T-helper 2 cell (primary cell): ENCODE measurements around the gene LOC128125822.
"Not testable (repeated sequence)": the region's sequence is repeated elsewhere in the genome, so short reads cannot be mapped to it uniquely, and the experiment has no call there.

Experiments
- DNase-seq, 5 experiments: peaks; one replicate each; pipeline versions ENCODE4 v3.0.0 to v3.0.0-alpha.2; 2012 to 2022

The LOC128125822 gene

DNA sequence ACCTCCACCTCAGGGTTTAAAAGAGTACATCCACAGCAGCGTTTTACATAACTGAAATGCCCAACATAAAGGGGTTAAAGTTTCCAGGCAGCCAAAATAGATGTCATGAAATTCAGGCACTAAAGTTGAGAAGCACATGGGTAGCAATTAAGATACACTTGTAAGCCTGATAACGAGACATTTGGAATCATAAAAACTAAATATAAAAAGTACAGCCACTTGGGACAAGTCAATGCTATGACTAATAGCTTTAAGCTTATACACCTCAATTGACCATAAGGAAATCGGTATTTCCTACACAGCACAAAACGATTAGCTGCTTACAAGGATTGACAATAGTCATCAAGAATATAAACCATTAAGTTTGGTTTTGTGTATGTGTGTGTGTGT, 11.8 kb downstream of the LOC128125822 start:
- no peak for DNase-seq

DNA sequence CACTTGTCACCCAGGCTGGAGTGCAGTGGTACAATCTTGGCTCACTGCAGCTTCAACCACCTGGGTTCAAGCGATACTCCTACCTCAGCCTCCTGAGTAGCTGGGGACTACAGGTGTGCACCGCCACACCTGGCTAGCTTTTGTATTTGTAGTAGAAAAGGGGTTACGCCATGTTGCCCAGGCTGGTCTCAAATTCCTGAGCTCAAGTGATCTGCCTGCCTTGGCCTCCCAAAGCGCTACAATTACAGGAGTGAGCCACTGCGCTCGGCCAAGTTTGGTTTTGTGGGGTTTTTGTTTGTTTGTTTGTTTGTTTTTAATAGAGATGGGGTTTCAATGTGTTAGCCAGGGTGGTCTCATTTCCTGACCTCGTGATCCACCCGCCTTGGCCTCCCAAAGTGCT, 12.3 kb downstream of the LOC128125822 start:
- DNase-seq, result no peak

DNA sequence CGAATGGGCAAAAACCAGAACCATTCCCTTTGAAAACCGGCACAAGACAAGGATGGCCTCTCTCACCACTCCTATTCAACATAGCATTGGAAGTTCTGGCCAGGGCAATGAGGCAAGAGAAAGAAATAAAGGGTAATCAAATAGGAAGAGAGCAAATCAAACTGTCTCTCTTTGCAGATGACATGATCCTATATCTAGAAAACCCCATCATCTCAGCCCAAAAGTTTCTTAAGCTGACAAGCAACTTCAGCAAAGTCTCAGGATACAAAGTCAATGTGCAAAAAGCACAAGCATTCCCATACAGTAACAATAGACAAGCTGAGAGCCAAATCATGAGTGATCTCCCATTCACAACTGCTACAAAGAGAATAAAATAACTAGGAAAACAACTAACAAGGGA, 13.4 kb downstream of the LOC128125822 start:
- DNase-seq, result not testable (repeated sequence)

DNA sequence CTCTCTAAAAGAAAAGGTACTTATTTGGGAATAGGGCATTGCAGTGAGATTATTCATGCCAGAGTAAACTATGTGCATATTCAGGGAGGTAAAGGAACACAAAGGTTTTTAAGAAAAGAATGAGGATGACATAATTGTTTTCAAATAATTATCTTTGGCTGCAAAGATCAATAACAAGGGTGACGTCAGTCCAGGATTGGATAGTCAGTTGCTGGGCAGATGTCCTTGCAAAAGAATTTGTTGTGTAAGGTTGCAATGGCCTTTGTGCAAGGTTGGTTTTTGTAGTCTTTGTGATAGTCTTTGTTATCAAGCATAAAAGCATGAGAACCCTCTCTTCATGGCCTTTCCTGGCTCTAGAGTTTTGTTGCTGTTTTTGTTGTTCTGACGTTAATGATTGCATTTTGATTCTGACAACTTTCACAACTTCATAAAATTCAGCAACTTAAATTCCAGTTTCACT, 17.7 kb downstream of the LOC128125822 start:
- DNase-seq, result no peak

DNA sequence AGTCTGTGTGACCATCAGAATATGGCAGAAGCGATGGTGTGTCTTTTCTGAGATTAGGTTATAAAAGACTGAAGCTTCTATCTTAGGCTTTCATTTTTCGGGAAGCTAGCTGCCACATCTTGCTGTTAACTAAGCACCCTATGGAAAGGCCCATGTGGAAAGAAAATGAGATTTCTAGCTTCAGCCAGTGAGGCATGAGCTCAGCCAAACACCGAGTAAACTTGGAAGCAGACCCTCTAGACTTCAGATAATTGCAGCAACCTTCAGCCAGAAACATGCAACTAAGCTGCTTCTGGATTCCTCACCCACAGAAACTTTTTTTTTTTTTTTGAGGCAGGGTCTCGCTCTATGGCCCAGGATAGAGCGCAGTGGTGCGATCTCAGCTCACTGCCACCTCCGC, 20.6 kb downstream of the LOC128125822 start:
- DNase-seq, result no peak

DNA sequence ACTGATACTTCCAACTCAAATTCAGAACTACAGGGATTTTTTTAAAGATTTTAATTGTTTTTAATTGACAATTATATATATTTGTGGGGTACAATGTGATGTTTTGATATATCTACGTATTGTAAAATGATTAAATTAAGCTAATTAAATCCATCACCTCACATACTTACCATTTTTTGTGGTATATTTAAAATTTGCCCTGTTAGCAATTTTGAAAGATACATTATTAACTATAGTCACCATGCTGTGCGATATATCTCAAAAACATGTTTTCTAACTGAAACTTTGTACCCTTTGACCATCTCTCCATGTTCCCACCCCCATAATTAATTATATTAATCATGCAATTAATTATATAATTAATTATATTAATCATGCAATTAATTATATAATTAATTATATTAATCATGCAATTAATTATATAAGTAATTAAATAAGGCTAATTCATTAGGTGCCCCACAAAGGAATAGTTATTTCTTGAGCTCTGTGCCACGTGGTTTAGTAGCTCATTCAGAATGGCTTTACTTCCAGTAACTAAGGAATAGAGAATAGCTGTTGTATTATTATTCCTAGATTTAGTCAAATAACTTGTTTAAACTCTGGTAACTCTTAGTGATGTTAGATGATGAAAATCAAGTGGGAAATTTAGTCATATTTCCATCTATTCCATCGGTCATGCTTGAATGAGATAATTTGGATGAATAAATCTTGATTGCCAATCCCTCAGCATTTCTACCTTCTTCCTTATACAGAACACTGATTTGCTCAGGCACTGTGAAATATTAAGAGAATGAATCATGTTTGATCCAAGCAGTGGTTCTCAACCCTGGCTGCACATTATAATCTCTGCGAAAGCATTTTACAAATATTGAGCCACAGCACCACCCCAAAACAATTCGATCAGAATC, 25.1 kb downstream of the LOC128125822 start:
- no peak for DNase-seq

DNA sequence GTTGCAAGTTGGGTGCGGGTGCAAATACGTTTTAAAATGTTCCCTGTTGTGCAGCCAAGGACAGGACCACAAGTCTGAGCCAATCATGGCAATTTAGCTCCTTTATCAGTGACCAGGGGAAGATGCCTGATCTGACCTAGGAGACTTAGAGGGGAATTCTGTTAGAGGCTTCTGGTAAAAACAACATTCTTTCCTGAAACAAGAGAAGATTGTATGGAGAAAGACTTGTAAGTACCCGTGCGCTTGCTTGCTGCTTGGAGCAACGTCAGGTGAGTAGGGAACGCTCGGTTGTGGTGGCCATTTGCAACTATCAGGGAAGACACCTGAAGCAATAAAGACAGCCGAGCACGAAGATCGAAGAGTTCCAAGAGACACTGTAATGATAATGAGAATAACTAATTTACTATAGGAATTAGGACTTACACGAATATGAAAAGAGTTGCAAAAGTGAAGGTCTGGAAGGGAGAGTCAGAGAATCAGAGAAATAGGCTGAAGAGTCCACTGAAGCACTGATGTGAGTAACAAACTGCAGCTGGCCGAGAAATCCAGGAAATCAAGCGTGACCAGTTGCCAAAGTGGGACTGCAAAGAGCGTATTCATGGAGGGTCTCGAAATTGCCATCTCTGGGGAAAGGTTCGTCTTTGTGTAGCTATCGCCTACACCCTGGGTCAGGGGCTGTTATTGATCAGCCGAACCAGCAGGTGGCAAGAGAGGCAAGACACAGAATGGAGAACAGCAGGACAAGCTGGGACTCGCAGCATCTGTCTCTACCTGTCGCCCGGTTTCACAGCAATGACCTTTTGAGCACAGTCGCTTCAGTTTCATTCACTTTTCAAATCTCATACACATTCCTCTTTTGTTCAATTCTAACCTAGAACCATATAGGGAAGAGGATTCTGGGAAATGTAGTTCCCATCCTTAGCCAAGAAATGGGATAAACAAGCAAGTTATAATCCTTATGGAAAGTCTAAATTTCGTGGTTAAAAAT, 26.1 kb downstream of the LOC128125822 start:
- peak; percentile 31 to 83 (median 59) for DNase-seq

DNA sequence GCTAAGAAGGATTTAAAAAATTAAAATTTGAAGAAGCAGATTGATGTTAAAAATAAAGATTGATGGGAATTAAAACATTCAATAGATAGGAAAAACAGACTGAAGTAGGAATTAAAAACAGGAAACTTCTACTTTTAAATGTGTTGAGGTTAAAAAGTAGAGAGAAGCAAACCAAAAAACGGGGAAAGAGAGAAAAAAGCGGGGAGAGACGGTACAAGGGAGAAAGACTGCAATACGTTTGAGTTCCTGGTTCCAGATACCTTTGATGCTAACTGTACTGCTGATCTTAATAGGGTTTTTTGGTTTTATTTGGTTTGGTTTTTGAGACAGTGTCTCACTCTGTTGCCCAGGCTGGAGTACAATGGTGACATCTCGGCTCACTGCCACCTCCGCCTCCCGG, 27.0 kb downstream of the LOC128125822 start:
- no peak for DNase-seq

DNA sequence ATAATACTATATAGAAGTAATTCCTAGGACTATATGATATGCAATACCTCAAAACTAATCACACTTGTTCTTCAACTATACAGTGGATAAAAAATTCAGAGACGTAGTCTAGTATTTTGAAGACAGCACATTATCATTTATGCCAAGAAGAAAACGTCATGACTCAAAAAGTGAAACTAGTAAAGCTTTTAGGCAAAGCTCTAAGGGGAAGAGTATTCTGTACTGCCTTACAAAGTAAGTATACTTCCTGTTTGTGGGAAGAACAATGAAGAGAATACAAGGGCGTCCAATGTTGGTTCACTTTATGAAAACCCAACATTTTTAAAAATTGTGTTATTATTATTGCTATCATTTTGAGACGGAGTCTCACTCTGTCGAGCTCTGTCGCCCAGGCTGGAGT, 27.9 kb downstream of the LOC128125822 start:
- no peak for DNase-seq

DNA sequence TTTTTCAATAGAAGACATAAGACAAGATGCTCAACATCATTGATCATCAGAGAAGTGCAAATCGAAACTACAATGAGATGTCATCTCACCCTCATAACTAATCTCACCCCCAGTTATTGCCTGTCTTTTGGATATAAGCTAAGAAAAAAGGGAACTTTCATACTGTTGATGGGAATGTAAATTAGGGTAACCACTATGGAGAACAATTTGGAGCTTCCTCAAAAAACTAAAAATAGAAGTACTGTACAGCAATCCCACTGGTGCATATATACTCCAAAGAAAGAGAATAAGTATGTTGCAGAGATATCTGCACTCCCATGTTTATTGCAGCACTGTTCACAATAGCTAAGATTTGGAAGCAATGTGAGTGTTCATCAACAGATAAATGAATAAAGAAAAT, 37.0 kb downstream of the LOC128125822 start:
- no peak for DNase-seq

DNA sequence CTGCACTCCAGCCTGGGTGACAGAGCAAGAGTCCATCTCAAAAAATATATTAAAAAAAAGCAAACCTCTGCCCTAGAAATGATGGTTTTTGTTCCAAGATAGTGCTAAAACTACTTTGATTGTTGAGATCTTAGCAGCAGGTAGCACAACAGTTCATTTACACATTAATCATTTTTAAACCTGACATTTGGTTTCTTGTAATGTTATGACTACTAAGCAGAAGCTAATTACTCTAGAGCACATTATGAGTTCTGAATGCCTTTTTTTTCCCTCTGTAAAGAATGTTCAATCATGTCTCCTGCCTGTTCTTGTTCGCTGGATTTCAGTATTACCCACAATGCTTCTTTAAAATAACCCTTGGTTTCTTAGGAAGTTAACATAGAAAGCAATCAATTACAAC, 38.7 kb downstream of the LOC128125822 start:
- peak in 1 of 5 experiments; percentile 24 for DNase-seq

DNA sequence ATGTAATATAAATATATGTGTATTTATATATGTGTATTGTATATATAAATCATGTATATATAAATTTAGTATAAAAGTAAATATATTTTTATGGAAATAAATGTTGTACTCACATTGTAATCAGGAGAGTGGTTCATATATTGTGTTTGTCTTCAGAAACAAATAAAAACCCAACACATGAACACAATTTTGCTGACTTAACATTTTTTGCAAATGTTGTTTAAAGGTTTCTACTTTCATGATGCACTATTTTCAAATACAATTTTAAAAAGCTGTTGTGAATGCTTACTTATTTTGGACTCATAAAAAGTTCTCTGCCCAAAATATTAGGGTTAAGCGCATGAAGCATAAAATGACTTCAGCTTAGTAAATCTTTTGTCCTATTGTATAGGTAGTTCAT, 39.3 kb downstream of the LOC128125822 start:
- no peak for DNase-seq

DNA sequence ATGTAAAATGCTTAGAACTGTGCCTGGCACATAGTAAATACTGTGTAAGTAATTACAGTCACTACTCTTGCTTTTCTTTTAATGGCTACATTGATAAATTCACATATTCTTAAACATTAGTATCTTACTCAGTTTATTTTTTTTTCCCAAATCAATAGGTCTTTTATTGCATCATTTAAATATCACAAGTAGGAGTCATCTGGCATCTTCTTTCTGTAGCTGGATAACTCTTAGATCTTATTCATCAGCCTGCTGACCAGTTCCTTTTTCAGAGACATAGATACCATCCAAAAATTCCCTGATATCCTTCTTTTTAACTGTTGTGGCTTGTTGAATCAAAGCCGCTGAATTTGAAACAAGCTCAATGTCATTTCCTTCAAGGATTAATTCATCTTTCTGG, 43.3 kb downstream of the LOC128125822 start:
- DNase-seq, result no peak
